GM20000 (cell line): ENCODE results near the gene AMBP.
"Not testable (repeated sequence)": the region's sequence is repeated elsewhere in the genome, so short reads cannot be mapped to it uniquely, and the experiment has no call there.

Experiments used
- DNase-seq: peaks from one replicate; pipeline ENCODE4 v3.0.0; 2012; ENCODE audit warnings: low spot score
- CTCF ChIP-seq: IDR thresholded peaks from 2 replicates; pipeline ENCODE4 v1.5.1; 2012; ENCODE audit warnings: mild to moderate bottlenecking, control low read depth; ENCODE audit errors: extremely low read depth, missing control alignments

Gene AMBP

GRCh38 chr9:114046237-114046755, 31.8 kb downstream of the AMBP start:
- TF ChIP-seq CTCF: no peak
- no peak for DNase-seq

GRCh38 chr9:114043660-114044059, 34.4 kb downstream of the AMBP start:
- not testable (repeated sequence) for DNase-seq

- no peak for DNase-seq
- TF ChIP-seq CTCF: no peak
Measured at GRCh38 chr9:114039484-114039883, 38.6 kb downstream of the AMBP start.

- DNase-seq: no peak
- no peak for TF ChIP-seq CTCF
Measured at GRCh38 chr9:114038724-114039313, 39.3 kb downstream of the AMBP start.

GRCh38 chr9:114037961-114038723, 40.0 kb downstream of the AMBP start:
- DNase-seq: no peak
- TF ChIP-seq CTCF: no peak

GRCh38 chr9:114037249-114037648, 40.9 kb downstream of the AMBP start:
- no peak for TF ChIP-seq CTCF
- DNase-seq: no peak

GRCh38 chr9:114035845-114036801, 42.0 kb downstream of the AMBP start:
- DNase-seq: no peak
- TF ChIP-seq CTCF: no peak
